HFF-Myc (cell line): ENCODE results near the gene HIVEP3.
A peak's percentile ranks its signal among the peaks of the same experiment; 100 is the strongest.

Experiments
- DNase-seq: peaks from one replicate; pipeline ENCODE4 v3.0.0-alpha.2; 2011; ENCODE audit warnings: low read depth; ENCODE audit errors: extremely low read depth
- H3K4me3 ChIP-seq: replicated peaks from 2 replicates; pipeline ENCODE4 v1.5.1; 2011; ENCODE audit warnings: low read depth, mild to moderate bottlenecking, control low read depth, low read length
- CTCF ChIP-seq: IDR thresholded peaks from 2 replicates; pipeline ENCODE4 v1.5.1; 2012; ENCODE audit warnings: mild to moderate bottlenecking, low read depth, low read length, control low read depth; ENCODE audit errors: missing control alignments

HIVEP3 gene

DNA sequence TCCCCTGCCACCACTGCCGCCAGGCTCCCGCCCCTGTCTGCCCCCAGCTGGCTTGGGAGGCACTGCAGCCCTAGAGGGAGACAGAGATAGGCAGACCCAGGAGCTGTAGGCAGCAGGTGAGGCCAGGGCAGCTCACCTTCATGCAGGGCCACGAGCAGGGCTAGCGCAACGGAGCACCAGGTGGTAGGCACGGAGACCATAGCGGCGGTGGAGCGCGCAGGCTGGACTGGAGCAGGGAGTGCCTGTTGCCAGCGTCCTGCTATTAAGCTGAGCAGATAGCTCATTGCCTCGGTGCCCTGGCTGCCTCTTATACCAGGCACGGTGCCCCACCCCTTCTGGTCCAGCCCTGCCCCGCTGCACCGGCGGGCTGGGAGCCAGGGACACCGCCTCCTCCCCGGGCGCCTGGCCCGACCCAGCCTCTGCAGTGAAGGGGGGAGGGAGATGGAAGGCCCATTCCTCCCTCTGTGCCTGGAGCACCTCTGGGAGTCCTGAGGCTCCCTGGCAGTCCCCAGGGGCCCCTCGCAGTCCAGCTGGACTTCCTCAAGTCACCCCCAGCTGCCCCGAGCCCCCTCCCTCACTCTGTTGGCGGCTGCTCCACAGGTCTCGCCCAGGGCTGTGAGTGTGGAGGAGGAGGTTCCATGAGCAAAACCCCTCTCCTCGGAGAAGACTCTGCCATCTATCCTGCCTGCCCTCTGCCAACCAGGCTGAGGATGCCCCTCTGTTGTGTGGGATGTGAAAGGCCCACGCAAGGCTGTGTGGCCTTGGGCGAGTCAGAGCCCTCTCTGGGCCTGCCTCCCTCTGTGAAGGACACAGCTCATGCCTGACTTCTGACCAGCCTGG, 434.1 kb downstream of the HIVEP3 start, which contains the start of gene EDN2:
Gene EDN2 (minus strand): TSS at position 282 of the 840 bp plus-strand sequence. CDS start 82 bp downstream, at position 200.
- no peak for DNase-seq
- no peak for TF ChIP-seq CTCF
- H3K4me3 ChIP-seq: no peak within 1 kb of the TSS

DNA sequence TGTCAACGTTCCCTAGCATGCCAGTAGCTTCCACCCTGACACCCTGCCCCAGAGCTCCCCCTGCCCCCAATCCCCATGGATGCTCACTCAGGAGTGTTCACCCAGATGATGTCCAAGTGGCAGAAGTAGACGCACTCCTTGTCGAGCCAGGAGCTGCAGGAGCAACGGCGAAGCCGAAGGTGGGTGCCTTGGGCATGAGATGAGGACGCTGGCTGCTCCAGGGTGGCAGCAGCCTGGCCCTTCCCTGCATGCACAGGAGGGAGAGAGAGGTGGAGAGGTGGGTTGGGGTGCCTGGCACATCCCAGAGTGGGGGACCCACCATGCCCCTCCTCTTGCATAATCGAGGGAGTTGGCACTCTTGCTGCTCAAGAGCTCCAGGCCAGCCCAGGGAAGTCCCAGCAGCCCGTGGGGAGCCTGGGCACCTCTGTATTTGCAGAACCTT, 434.7 kb downstream of the HIVEP3 start:
- H3K4me3 ChIP-seq: no peak overlapping the region
- DNase-seq: no peak
- TF ChIP-seq CTCF: no peak

GRCh38 chr1:41483001-41483850, 435.5 kb downstream of the HIVEP3 start:
- no peak overlapping the region for H3K4me3 ChIP-seq
- no peak for TF ChIP-seq CTCF
- peak; percentile 75 for DNase-seq

DNA sequence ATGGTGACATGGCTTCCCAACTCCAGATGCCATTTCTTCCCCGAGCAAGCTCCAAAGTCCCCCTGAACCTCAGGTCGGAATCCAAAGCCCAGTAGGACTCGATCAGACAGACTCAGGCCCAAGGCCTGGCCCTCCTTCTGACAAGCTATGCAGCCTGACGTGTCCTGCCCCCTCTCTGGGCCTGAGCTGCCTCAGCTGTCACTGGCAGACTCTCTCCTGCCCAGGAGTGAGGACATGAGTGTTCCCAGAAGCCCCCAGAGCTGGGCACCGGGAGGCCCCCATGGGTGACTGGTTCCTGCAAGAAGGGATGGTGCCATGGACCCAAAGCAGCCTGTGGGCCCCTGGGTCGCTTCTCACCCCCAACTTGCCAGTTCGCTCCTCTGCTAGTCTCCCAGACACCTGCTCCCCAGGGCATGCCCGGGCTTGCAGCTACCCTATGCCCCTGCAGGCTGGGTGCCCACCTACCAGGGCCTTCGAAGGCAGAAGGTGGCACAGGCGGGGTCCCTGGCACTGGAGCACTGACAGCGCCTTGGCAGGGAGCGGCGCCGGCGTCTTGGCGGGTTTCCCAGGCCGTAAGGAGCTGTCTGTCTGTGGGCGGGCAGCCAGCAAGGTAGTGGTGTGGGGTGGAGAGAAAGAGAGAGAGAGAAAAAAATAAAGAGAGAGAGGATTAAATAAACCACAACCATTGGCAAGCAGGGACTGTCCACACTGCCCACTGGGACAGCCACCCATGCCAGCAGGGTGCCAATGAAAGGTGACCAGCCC, 436.5 kb downstream of the HIVEP3 start:
- DNase-seq: no peak
- no peak for TF ChIP-seq CTCF
- no peak overlapping the region for H3K4me3 ChIP-seq

DNA sequence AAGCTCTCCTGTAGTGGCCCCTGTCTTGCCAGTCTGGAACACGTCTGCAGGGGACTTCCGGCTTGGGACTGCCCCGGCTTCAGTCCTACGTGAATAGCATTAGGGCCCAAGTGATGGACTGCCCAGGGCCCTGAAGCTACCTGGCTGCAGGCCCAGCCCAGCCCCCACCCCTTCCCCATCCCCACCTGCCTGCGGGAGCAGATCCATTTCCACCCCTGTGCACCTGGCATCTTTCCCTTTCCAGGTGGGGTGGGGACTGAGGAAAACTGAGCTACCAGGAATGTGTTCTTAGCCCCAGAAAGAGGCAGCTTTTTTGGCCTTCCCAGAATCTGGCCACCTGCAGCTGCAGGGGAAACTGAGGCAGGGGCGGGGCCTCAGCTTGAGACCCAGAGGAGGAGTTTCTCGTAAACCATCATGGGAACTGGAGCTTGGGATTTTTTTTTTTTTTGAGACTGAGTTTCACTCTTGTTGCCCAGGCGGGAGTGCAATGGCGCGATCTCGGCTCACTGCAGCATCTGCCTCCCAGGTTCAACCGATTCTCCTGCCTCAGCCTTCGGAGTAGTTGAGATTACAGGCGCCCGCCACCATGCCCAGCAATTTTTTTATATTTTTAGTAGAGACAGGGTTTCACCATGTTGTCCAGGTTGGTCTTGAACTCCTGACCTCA, 437.5 kb downstream of the HIVEP3 start:
- TF ChIP-seq CTCF: no peak
- H3K4me3 ChIP-seq: no peak overlapping the region
- DNase-seq: no peak
